Transverse colon (tissue), 3 donors: ENCODE measurements around the gene POLR2I.

Experiments used
- POLR2A ChIP-seq: fragments of 450-650 bp; IDR thresholded peaks from one replicate; pipeline ENCODE4 v1.6.1; 2016; ENCODE audit warnings: antibody characterized with exemption, mild to moderate bottlenecking, moderate library complexity
- TF ChIP-seq, protein P1 (sequence below), 5 experiments: fragments of 200-600 bp in 3 of 5; fragments of 450-650 bp in 2 of 5; sonication (generic) in 3 of 5; IDR thresholded peaks; 1 replicate in 2 of 5; 2 replicates in 3 of 5; pipeline ENCODE4 v1.5.1; 2016 to 2017; ENCODE audit warnings: antibody characterized with exemption in 5 of 5, inconsistent platforms in 3 of 5, mild to moderate bottlenecking in 2 of 5, moderate library complexity in 1 of 5

DNA sequence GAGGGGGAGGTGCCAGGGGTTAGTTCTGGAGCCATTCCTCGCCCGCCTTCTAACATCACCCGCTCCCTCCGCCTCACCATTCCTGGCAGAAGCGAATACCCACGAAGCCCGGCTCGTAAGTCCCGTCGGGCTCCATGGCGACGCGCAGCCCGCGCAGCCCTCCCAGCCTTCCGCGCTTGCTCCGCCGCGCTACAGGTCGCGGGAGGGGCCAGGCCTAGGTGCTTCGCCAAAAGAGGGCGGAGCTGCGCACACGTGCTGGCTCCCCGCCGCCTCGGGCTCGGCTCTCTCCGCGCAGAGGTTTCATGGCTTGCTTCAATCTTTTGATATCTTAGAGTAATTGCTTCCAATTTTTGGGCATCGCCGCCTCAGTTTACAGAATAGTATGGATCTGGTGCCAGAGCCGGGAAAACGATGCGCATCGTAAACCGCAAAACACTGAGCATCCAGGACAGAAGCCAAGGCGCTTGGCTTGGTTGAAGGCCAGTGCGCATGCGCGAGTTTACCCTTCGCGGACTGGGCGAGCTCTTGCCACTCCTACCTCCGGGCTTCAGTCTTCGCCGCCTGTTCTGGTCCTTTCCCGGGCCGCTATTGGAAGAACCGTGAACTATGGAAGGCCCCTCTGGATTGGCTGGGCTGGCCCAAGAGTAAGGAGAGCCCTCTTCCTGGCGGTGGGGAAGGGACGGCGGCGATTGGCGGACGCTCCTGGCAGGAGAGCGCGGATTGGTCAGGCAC, at the start of gene POLR2I:
- TF ChIP-seq POLR2A: peak; percentile 78
- TF ChIP-seq, protein P1, sequence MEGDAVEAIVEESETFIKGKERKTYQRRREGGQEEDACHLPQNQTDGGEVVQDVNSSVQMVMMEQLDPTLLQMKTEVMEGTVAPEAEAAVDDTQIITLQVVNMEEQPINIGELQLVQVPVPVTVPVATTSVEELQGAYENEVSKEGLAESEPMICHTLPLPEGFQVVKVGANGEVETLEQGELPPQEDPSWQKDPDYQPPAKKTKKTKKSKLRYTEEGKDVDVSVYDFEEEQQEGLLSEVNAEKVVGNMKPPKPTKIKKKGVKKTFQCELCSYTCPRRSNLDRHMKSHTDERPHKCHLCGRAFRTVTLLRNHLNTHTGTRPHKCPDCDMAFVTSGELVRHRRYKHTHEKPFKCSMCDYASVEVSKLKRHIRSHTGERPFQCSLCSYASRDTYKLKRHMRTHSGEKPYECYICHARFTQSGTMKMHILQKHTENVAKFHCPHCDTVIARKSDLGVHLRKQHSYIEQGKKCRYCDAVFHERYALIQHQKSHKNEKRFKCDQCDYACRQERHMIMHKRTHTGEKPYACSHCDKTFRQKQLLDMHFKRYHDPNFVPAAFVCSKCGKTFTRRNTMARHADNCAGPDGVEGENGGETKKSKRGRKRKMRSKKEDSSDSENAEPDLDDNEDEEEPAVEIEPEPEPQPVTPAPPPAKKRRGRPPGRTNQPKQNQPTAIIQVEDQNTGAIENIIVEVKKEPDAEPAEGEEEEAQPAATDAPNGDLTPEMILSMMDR (IDR thresholded peaks at IDR 0.05): no peak
